HepG2 (cell line): ENCODE results near the gene TMEM117. TPM values are rescaled to one million over a fixed set of nuclear protein-coding genes. Genes with fewer than 3 reads are reported as not detected.

Experiments used
- ARHGAP35 ChIP-seq: sonication (generic); formaldehyde crosslinking; IDR thresholded peaks from 2 replicates; pipeline ENCODE4 v1.9.0; 2022; ENCODE audit warnings: mild to moderate bottlenecking, inconsistent platforms, moderate library complexity, missing genetic modification reagents, borderline replicate concordance
- GATA4 ChIP-seq: sonication (generic); IDR thresholded peaks from 2 replicates; pipeline ENCODE4 v1.6.1; 2016; ENCODE audit warnings: antibody characterized with exemption, low read depth, borderline replicate concordance
- HOXD1 ChIP-seq: sonication (generic); formaldehyde crosslinking; IDR thresholded peaks from 2 replicates; pipeline ENCODE4 v1.5.0; 2020; ENCODE audit warnings: missing genetic modification reagents
- KAT8 ChIP-seq: IDR thresholded peaks from 2 replicates; pipeline ENCODE4 v1.6.1; 2016; ENCODE audit warnings: missing genetic modification reagents, missing compliant biosample characterization
- MTA3 ChIP-seq: sonication (generic); formaldehyde crosslinking; IDR thresholded peaks from 2 replicates; pipeline ENCODE4 v1.4.0; 2020; ENCODE audit warnings: missing genetic modification reagents
- MXI1 ChIP-seq: IDR thresholded peaks from 3 replicates; pipeline ENCODE4 v1.6.1; 2012; ENCODE audit warnings: low read depth, low read length, inconsistent platforms, borderline replicate concordance
- PTBP1 ChIP-seq: fragments of 200-400 bp; formaldehyde crosslinking; IDR thresholded peaks from 2 replicates; pipeline ENCODE4 v1.6.1; 2018; ENCODE audit warnings: low read length, low read depth; ENCODE audit not compliant: poor library complexity, severe bottlenecking
- RNF219 ChIP-seq: sonication (generic); formaldehyde crosslinking; IDR thresholded peaks from 2 replicates; pipeline ENCODE4 v1.5.0; 2020; ENCODE audit warnings: mild to moderate bottlenecking, missing genetic modification reagents
- SIN3A ChIP-seq: IDR thresholded peaks from 2 replicates; pipeline ENCODE4 v1.6.1; 2011; ENCODE audit warnings: low read depth, mild to moderate bottlenecking, control low read depth, low read length, borderline replicate concordance
- SMARCC2 ChIP-seq: fragments of 450-650 bp; IDR thresholded peaks from 2 replicates; pipeline ENCODE4 v1.6.1; 2017; ENCODE audit warnings: antibody characterized with exemption, mild to moderate bottlenecking
- SNAI1 ChIP-seq: sonication (generic); formaldehyde crosslinking; IDR thresholded peaks from 2 replicates; pipeline ENCODE4 v1.5.0; 2020; ENCODE audit warnings: mild to moderate bottlenecking, missing genetic modification reagents, borderline replicate concordance
- SSRP1 ChIP-seq: IDR thresholded peaks from 2 replicates; pipeline ENCODE4 v1.6.1; 2016; ENCODE audit warnings: control low read depth
- ZNF34 ChIP-seq: sonication (generic); formaldehyde crosslinking; IDR thresholded peaks from 2 replicates; pipeline ENCODE4 v1.4.0; 2020; ENCODE audit warnings: mild to moderate bottlenecking, missing genetic modification reagents, borderline replicate concordance
- ZNF598 ChIP-seq: sonication (generic); formaldehyde crosslinking; IDR thresholded peaks from 2 replicates; pipeline ENCODE4 v1.5.1; 2020; ENCODE audit warnings: mild to moderate bottlenecking, missing genetic modification reagents, borderline replicate concordance
- ZNF687 ChIP-seq: sonication (generic); formaldehyde crosslinking; IDR thresholded peaks from 2 replicates; pipeline ENCODE4 v1.5.1; 2020; ENCODE audit warnings: mild to moderate bottlenecking, missing genetic modification reagents, moderate library complexity
- ZNF713 ChIP-seq: sonication (generic); formaldehyde crosslinking; IDR thresholded peaks from 2 replicates; pipeline ENCODE4 v1.4.0; 2020; ENCODE audit warnings: mild to moderate bottlenecking, missing genetic modification reagents
- ZNF766 ChIP-seq: sonication (generic); formaldehyde crosslinking; IDR thresholded peaks from 2 replicates; pipeline ENCODE4 v1.5.0; 2020; ENCODE audit warnings: missing genetic modification reagents, borderline replicate concordance
- ZSCAN21 ChIP-seq: sonication (generic); formaldehyde crosslinking; IDR thresholded peaks from 2 replicates; pipeline ENCODE4 v1.8.0; 2022; ENCODE audit warnings: mild to moderate bottlenecking, missing genetic modification reagents, moderate library complexity, borderline replicate concordance
- ZSCAN9 ChIP-seq: IDR thresholded peaks from 2 replicates; pipeline ENCODE4 v1.6.1; 2016; ENCODE audit warnings: borderline replicate concordance
- polyA plus RNA-seq, 8 experiments: library from polyadenylated mRNA; depleted of rRNA in 3 of 8; stranded (reverse) in 7 of 8; unstranded in 1 of 8; fragments of >200 nt; fragmentation: Illumina TruSeq in 4 of 8; extraction: Trizol in 4 of 8; gene quantifications; 2 replicates each; pipeline versions ENCODE4 v1.2.1 to v1.2.3, GENCODE V29; 2011 to 2016; ENCODE audit warnings: low read depth in 4 of 8, missing spikeins in 1 of 8, mixed read lengths in 1 of 8; ENCODE audit not compliant: insufficient read depth in 1 of 8
- total RNA-seq, 5 experiments: library from RNA; depleted of rRNA; stranded (reverse); fragments of >200 nt; fragmentation: Illumina TruSeq; extraction: Trizol; gene quantifications; 2 replicates each; pipeline ENCODE4 v1.2.3, GENCODE V29; 2016; ENCODE audit warnings: low read depth in 1 of 5
- TF ChIP-seq, protein P1 (sequence below): sonication (generic); formaldehyde crosslinking; IDR thresholded peaks from 2 replicates; pipeline ENCODE4 v1.4.0; 2020; ENCODE audit warnings: low read depth, mild to moderate bottlenecking, missing genetic modification reagents
- TF ChIP-seq, protein P2 (sequence below): sonication (generic); formaldehyde crosslinking; conservative IDR thresholded peaks from 2 replicates; pipeline ENCODE4 v1.8.1; 2023; ENCODE audit warnings: missing genetic modification reagents

TMEM117 gene
- total and polyA plus RNA-seq, 2 of the 13 experiments (the other 11 are each of a cell fraction or from before 2014, with no cell fraction given), result 2.8 to 8.5 TPM

- peak; percentile 79 for TF ChIP-seq ZSCAN21 (CRISPR knock-in tag)
- TF ChIP-seq PTBP1, result no peak
- TF ChIP-seq ZNF713 (CRISPR knock-in tag), result no peak
- TF ChIP-seq ZNF34 (CRISPR knock-in tag), result no peak
- TF ChIP-seq SMARCC2, result no peak
- TF ChIP-seq ZNF687 (CRISPR knock-in tag), result peak; percentile 90
- no peak for TF ChIP-seq RNF219
- TF ChIP-seq ARHGAP35, result no peak; the same call in 1 of the 2 replicates
- TF ChIP-seq MTA3 (CRISPR knock-in tag), result no peak
- no peak for TF ChIP-seq MXI1
- TF ChIP-seq SNAI1 (CRISPR knock-in tag), result no peak
- no peak for TF ChIP-seq SIN3A
- no peak for TF ChIP-seq SSRP1 (CRISPR knock-in tag)
- TF ChIP-seq GATA4, result no peak
- TF ChIP-seq KAT8 (CRISPR knock-in tag), result no peak
- TF ChIP-seq, protein P1, sequence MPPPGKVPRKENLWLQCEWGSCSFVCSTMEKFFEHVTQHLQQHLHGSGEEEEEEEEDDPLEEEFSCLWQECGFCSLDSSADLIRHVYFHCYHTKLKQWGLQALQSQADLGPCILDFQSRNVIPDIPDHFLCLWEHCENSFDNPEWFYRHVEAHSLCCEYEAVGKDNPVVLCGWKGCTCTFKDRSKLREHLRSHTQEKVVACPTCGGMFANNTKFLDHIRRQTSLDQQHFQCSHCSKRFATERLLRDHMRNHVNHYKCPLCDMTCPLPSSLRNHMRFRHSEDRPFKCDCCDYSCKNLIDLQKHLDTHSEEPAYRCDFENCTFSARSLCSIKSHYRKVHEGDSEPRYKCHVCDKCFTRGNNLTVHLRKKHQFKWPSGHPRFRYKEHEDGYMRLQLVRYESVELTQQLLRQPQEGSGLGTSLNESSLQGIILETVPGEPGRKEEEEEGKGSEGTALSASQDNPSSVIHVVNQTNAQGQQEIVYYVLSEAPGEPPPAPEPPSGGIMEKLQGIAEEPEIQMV (CRISPR knock-in tag), result no peak
- TF ChIP-seq ZNF598 (CRISPR knock-in tag), result no peak
- 0 out of 2 replicates have a peak, but pooled peaks have one; percentile 23 for TF ChIP-seq ZNF766
- TF ChIP-seq, protein P2, sequence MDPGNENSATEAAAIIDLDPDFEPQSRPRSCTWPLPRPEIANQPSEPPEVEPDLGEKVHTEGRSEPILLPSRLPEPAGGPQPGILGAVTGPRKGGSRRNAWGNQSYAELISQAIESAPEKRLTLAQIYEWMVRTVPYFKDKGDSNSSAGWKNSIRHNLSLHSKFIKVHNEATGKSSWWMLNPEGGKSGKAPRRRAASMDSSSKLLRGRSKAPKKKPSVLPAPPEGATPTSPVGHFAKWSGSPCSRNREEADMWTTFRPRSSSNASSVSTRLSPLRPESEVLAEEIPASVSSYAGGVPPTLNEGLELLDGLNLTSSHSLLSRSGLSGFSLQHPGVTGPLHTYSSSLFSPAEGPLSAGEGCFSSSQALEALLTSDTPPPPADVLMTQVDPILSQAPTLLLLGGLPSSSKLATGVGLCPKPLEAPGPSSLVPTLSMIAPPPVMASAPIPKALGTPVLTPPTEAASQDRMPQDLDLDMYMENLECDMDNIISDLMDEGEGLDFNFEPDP (CRISPR knock-in tag), result no peak
- no peak for TF ChIP-seq HOXD1
- TF ChIP-seq ZSCAN9, result no peak
Observed at GRCh38 chr12:43835656-43836474, at the start of gene TMEM117 (continued).
